DMS53 (cell line): ENCODE results near the gene SLC6A8.
"Not testable (repeated sequence)": the region's sequence is repeated elsewhere in the genome, so short reads cannot be mapped to it uniquely, and the experiment has no call there.

Source experiments
- DNase-seq: peaks from one replicate; lab custom pipeline; 2025; lab: John Stamatoyannopoulos, UW

The SLC6A8 gene

DNA sequence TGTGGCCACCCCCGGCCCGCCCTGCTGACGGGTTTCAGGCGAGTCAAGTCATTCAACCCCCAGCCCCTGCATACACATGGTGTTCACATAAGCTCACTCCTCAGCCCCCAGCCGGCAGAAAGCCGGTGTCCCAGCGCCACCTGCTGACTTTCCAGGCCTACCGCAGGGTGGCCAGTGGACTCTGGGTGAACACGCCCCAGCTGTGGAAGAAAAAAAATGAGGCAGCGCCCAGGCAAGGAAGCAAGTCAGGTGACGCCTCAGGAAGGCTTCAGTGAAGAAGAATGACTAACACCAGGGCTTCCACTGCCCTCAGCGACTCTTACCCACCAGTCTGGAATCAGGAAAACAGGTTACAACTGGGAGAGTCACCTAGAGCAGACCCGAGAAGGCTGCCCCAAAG, 20.7 kb downstream of the SLC6A8 start:
- DNase-seq = peak; percentile 93

DNA sequence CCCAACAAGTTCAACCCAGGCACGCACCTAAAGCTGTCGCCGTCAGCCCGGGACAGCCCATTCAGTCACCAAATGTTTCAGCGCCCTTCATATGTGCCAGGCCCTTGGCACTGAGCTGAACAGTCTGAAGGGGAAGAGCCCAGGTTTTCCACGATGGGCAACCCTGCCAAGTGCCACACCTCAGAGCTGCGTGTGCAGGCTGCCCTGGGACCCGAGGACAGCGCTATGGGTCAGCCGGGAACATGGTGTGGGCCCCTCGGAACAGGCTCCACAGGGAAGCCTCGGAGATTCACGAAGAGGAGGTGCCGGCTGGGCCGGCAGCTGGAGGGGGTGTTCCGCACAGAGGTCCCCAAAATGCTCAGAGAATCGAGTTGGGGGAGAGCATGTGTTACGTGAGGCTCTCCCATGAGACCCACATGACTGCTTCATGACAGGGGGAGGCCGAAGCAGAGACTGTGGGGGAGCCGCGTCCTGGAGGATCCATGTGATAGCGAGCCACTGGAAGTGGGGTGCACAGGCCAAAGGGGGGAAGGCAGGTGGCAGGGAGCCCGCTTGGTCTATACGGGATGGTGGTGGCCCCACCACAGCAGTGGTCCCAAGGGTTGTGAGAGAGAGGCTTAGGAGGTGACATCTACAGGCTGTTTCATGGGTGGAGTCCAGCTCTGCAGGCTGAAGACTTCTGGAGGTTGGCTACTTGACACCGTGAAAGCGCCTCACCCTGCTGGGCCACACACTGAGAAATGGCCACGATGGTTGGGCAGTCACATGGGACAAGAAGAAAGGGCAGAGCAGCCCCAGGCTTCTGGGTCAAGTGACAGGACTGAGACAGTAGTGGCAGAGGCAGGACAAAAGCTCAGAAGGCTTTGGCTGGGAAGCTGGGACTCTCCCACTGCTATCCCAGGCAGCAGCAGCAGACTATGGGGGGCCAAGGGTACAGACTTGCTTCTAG, 22.3 kb downstream of the SLC6A8 start:
- DNase-seq = no peak

DNA sequence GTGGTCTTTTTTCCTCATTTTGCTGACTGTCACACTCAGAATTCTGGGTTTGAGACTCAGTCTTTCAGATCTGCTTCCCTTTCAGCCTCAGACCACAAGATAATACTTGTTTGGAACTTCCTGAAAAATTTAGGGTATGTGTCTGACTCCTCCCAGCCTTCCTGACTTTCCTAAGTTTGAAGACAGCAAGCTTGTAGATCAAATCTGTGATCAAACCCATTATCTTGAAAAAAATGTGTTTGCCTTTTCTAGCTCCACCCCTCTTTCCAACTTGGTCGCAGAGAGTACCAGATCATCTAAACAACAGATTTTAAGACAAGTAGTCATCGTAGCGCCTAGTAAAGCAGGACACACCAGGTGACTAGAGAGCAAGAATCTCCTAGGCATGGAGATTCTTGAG, 26.5 kb downstream of the SLC6A8 start:
- no peak for DNase-seq

DNA sequence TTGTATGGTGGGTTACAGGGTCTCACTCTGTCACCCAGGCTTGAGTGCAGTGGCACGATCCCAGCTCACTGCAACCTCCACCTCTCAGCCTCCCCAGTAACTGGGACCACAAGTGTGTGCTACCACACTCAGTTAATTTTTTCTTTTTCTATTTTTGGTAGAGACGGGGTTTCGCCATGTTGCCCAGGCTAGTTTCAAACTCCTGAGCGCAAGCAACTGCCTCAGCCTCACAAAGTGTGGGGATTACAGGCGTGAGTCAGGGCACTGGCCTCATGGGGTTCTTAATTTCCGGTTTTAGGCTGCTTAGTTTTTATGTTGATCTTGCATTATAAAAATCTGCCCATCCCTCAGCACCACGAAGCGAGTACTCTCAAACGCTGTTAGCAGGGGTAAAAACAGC, 29.7 kb downstream of the SLC6A8 start:
- no peak for DNase-seq

DNA sequence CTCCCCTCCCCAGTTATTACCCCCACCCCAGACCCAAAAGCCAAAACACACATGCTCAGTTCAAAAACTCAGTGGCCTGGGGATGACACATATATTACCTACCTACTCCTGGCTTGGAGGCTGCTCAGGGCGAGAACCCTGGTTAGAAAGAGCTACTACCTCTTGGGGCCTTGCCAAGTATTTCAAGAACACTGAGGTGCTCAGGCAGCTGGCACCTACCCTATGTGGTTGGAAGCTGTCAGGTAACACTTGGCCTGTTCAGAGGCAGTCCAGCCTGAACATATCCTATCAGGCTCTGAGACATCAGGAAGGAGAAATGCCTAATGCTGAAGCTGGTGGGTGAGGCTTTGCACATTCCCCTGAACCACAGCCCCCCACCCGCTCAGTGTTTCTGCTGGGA, 31.5 kb downstream of the SLC6A8 start:
- DNase-seq = no peak

DNA sequence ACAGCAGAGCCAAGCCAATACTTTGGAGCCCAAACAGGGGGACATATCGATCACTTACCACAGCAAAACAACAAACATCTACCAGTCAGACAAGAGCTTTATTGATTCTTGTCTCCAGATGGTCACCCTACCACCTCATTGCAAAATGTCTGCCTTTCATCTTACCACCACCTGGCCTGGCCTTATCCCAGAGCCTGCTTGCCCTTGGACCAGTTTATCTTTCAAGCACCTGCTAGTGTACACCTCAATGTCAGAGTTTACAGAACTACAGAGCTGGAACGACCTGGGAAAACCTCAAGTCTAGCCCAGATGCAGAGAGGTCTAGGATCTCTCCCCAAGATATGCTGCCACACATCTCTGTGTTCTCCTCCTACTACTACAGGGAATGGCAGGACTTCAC, 32.0 kb downstream of the SLC6A8 start:
- no peak for DNase-seq

DNA sequence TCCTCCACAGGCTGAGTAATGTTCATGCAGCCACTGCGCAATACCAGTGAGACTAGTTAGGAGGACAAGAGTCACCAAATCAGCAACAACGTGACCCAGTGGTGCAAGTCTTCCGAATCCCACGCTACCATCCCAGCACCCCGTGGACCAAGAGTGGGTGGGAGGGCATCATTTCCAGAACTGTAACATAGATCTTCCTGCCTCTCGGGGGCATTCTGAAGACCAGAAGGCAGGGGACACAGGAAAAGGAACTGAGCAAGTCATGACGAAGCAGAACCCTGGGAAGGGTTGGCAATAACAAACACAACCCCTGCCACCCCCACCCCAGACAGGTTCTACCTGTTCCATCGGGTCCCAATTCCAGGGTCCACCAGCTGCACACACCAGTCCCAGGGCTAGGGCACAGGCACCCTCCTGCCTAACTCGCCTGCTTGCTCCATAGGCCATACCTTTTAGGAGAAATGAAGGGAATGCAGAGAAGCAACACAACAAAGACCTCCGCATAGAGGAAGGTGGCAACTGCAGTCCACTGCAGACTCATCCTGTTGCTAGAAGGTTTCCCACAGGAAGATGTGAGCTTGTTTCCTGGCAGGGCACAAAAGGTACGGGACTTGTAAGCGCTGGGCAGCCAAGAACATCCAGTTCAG, 35.1 kb downstream of the SLC6A8 start:
- DNase-seq = peak; percentile 52

DNA sequence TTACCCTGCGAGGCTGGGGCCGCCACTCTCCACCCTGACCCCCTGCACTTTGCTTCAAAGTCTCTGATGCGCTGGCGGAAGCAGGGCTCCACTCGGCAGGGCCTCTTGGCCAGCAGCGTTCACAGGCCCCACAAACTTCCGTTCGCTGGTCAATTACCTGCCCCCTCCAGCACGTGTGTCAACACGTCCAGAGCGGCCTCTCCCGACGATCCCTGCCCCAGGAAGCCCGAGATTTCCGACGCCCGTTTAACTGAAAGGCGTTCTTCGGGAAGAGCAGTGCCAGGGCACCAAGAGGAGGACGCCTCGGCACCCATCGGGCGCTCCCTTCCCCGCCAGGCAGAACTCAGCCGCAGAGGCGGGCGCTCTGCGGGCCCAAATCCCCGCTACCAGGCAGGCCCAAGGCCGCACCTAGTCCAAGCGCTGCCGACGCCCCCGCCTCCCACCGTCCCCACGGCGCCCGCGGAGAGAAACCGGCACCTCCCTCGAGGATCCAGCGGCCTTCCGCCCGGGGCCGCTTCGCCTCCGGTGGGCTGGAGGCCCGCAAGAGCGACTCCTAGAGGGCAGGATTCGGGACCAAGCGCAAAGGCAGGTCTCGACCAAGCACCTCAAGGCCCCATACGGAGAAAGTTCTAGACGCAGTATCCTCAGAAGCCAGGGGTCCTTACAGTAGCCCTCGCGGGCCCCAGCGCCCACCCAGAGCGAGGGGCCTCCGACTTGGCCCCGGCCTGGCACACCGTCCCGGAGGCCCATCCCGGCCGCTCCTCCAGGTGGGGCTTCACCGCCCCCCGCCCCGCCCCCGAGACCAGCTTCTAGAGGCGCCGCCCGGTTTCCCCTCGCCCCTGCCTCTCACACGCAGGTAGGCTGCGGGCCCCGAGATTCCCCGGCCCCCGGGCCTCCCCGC, 35.9 kb downstream of the SLC6A8 start:
- DNase-seq = peak; percentile 83

DNA sequence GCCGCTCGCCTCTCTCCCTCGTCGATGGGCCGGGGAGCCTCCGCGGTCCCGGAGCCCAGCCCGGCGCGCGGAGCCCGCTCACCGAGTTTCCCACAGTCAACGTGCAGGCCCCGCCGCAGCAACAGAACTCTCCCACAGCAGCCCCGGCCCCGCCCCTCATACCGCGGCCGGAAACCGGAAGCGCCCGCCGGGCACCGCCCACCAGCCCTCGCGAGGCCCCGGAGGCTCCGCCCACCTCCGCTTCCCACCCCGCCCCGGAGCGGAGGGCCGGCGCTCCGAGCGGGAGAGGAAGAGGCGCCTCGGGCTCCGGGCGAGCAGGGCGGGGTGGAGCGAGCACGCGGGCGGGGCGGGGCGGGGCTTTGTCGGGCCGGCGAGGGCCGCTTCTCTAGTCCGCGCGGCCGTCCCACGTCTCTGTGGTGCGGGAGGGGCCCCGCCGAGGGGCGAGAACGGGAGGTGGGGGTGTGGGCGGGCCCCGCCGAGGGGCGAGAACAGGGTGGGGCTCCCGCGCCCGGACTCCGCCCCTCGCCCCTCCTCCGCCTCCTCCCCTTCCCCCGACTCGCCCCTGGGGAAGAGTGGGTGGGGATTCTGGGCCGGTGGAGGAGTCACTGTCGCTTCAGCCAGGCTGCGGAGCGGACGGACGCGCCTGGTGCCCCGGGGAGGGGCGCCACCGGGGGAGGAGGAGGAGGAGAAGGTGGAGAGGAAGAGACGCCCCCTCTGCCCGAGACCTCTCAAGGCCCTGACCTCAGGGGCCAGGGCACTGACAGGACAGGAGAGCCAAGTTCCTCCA, 36.7 kb downstream of the SLC6A8 start, which contains the start of the genes ABCD1 and BCAP31:
Gene ABCD1, plus strand, starts transcription at position 605 of the 787 bp plus-strand sequence. CDS start 411 bp downstream, outside the sequence.
Gene BCAP31, minus strand, starts transcription at position 136 of the 787 bp plus-strand sequence. CDS start 1,143 bp downstream, outside the sequence.
- DNase-seq = peak; percentile 96

DNA sequence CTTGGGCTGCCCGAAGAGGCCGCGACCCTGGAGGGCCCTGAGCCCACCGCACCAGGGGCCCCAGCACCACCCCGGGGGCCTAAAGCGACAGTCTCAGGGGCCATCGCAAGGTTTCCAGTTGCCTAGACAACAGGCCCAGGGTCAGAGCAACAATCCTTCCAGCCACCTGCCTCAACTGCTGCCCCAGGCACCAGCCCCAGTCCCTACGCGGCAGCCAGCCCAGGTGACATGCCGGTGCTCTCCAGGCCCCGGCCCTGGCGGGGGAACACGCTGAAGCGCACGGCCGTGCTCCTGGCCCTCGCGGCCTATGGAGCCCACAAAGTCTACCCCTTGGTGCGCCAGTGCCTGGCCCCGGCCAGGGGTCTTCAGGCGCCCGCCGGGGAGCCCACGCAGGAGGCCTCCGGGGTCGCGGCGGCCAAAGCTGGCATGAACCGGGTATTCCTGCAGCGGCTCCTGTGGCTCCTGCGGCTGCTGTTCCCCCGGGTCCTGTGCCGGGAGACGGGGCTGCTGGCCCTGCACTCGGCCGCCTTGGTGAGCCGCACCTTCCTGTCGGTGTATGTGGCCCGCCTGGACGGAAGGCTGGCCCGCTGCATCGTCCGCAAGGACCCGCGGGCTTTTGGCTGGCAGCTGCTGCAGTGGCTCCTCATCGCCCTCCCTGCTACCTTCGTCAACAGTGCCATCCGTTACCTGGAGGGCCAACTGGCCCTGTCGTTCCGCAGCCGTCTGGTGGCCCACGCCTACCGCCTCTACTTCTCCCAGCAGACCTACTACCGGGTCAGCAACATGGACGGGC, 37.5 kb downstream of the SLC6A8 start:
- DNase-seq = peak; percentile 80

DNA sequence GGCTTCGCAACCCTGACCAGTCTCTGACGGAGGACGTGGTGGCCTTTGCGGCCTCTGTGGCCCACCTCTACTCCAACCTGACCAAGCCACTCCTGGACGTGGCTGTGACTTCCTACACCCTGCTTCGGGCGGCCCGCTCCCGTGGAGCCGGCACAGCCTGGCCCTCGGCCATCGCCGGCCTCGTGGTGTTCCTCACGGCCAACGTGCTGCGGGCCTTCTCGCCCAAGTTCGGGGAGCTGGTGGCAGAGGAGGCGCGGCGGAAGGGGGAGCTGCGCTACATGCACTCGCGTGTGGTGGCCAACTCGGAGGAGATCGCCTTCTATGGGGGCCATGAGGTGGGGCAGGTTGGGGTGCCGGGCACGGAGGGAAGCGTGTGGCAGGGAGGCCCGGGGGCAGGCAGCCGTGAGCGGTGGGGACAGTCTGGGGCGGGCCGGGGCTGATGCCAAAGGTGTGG, 38.1 kb downstream of the SLC6A8 start:
- no peak for DNase-seq

DNA sequence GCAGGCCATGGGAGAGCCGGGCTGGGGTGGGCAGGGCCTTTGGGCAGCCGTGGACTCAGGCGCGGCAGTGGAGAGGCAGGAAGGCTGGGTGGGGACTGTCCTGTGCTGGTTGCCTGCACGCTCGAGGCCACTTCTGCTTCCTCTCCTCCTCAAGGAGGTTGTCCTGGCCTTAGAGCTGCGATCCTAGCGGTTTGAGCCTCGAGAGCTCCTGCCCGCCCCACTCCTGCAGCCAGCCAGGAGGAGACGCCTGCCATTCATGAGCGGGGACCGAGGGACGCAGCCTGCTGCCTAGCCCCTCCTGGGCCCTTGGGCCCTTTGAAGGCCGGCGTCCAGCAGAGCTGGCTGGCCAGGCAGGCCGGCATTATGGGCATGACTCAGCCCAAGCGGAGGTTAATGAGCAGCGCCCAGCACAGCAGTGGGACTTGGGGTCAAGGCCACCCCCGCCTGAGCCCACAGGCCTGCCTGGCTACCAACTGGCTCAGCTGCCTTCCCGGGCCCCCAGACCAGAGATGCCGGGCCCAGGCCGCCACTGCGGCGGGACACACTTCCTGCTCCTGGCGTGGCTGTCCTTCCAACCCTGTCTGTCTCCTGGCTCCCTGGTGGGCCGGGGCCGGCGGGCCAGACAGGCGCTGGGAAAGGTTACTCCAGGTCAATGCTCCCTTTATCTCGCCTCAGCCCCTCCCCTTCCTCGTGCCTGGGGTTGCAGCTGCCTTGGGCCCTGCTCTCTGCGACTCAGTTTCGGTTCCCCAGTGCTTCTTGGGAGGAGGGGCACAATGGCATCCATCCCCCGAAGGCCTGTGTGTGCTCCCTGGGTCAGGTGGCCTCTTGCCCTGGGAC, 38.8 kb downstream of the SLC6A8 start:
- DNase-seq = peak; percentile 73

DNA sequence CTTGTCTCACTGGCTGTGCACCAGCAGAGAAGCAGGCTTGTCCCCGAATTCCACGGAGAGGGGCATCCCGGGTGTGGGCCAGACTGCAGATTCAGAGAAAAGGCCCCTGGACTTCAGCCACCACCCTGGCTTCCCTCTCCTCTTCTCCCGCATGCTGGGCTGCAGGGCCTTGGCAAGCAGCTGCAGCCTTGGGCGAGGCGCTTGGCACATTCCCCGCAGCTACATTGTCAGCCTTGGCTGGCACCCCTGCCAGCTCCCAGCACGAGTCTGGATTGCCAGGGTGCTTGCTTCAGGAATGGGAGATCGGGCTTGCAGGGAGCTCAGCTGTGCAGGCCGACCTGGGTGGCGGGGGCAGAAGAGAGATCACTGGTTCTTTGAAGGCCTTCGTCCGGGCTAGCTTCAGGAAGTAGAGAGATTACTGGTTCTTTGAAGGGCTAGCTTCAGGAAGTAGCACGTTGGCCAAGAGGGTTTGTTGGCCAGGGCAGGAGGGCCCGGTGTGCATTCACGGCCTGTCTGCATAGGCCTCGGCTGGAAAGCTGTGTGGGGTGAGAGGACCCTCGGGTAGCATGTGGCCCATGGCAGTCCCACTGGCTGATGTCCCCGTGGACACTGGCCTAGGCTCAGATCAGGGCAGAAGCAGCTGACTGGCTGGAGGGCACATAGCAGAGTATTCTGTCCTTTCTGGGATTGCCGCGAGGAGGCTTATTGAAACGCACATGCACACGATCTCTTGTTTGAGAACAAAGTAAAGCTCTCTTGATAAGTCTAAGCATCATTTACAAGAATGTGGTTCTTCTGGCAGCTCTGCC, 39.6 kb downstream of the SLC6A8 start:
- DNase-seq = peak; percentile 40

DNA sequence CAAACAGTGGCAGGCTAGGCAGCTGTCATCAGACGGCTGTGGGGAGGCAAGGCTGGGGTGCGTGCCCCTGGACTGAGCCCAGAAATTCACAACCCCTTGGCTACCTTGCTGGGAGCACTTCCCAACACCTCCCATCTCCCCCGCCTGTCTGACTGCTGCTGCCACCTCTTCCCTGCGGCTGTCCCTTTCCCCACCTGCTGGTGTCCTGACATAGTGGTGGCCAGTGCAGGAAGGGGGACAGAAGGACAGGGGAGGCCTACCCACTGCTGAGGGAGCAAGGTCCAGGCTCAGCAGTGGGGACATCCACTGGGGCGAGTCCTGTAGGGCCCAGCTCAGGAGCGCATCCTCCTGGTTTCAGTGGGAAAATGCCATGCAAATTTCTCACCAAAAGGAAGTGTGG, 40.4 kb downstream of the SLC6A8 start:
- DNase-seq = no peak

DNA sequence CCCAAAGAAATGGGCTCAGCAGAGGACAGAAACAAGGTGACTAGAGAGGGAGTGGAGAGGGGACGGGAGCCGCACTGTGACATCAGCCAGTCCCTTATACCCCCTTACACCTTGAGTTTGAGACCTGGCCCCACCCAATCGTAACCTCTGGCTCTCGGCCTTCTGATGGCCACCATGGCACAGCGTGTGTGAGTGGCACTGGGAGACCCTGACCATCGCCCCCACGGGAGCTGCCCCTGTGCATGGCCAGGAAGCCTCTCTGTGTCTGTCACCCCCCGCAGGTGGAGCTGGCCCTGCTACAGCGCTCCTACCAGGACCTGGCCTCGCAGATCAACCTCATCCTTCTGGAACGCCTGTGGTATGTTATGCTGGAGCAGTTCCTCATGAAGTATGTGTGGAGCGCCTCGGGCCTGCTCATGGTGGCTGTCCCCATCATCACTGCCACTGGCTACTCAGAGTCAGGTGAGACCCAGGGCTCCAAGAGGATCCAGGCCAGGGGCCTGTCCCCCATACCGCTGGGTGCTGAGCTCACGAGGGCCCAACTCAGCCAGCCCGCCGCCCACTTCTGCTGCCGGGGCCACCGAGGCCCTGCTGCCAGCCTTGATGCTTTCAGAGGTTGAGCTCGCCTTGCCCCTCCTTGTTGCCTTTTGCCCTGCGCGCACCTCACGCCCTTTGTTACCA, 41.4 kb downstream of the SLC6A8 start:
- no peak for DNase-seq

DNA sequence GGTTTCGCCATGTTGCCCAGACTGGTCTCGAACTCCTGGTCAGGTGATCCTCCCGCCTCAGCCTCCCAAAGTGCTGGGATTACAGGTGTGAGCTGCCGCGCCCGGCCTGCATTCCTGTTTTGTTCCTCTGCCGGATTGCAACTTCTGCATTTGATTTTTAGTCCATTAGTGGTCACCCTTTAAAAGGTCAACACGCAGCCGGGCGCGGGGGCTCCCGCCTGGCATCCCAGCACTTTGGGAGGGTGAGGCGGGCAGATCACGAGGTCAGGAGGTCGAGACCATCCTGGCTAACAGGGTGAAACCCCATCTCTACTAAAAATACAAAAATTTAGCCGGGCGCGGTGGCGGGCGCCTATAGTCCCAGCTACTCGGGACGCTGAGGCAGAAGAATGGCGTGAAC, 42.4 kb downstream of the SLC6A8 start:
- DNase-seq = not testable (repeated sequence)

DNA sequence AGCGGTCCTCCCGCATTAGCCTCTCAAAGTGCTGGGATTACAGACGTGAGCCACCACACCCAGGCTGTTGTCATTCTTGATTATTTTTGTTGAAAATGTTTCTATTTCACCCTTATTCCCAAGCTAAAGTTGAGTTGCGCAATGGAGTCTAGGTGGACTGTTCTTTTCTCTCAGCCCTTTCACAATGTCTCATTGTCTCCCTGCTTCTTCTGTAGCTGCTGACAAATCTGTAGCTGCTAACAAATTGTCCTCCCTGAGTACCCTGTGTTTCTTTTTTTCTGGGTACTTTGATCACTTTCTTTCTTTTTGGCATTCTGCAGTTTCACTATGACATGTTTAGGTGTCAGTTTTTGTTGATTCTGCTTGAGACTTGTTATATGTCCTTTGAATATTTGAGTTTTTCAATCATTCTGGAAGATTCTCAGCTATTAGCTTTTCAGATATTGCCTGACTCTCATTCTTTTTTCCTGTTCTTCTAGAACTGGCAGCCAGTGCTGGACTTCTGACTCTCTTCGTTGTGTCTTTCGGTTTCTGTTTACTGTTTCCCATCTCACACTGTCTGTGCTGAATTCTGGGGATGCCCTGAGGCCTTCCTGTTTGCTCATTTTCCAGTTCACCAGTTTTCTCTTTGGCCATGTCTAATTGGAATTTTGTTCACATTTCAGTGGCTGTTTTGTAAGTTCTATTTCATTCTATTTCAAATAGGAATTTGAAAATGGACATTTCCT, 43.6 kb downstream of the SLC6A8 start:
- DNase-seq = no peak
